IMR-90 (cell line): ENCODE data around the gene CREBBP. TPM values are rescaled to one million over a fixed set of nuclear protein-coding genes. Genes with fewer than 3 reads are reported as not detected.

ENCODE experiments used
- ATAC-seq: fragments of 200-7000 bp; cut with Tn5 transposase; 2 replicates; pipeline ENCODE4 v1.9.1; 2020; ENCODE audit warnings: low read depth, mild to moderate bottlenecking, moderate library complexity
- BruUV-seq: library from RNA; stranded (reverse); fragments of 400-500 nt; replicated peaks from 2 replicates; lab custom pipeline; 2021; lab: Mats Ljungman, UMichigan
- CTCF ChIA-PET: fragments of 300-600 bp; formaldehyde crosslinking; extraction: SDS; loops from one replicate; lab custom pipeline; 2021; ENCODE audit warnings: antibody characterized with exemption; lab: Yijun Ruan, JAX
- POLR2A ChIA-PET: fragments of 300-600 bp; sonication (Branson Sonifier 250); formaldehyde crosslinking; loops from one replicate; lab custom pipeline; 2022; ENCODE audit warnings: antibody characterized with exemption; ENCODE audit not compliant: unreplicated experiment; lab: Charles Lee
- DNase-seq: peaks from one replicate; pipeline ENCODE4 v3.0.0; 2013
- H2AFZ ChIP-seq: replicated peaks from 2 replicates; pipeline ENCODE3; 2013; ENCODE audit warnings: low read length, mild to moderate bottlenecking; ENCODE audit not compliant: poor library complexity
- H2AK5ac ChIP-seq: 2 replicates; pipeline ENCODE4 v1.6.1; 2013; ENCODE audit warnings: low read depth, low read length, inconsistent platforms
- H2AK9ac ChIP-seq: replicated peaks from 2 replicates; pipeline ENCODE3; 2013; ENCODE audit warnings: mild to moderate bottlenecking, low read depth, low read length, moderate library complexity; ENCODE audit not compliant: poor library complexity
- H2BK120ac ChIP-seq: 2 replicates; pipeline ENCODE4 v1.6.1; 2013; ENCODE audit warnings: low read depth, low read length, inconsistent platforms
- H2BK15ac ChIP-seq: 3 replicates; pipeline ENCODE4 v1.6.1; 2013; ENCODE audit warnings: low read depth, low read length, inconsistent platforms
- H2BK20ac ChIP-seq: 2 replicates; pipeline ENCODE4 v1.6.1; 2013; ENCODE audit warnings: low read depth, mild to moderate bottlenecking, inconsistent platforms, low read length, moderate library complexity
- H2BK5ac ChIP-seq: 2 replicates; pipeline ENCODE4 v1.6.1; 2013; ENCODE audit warnings: mild to moderate bottlenecking, low read depth, low read length, inconsistent platforms; ENCODE audit not compliant: poor library complexity, severe bottlenecking
- H3K14ac ChIP-seq: replicated peaks from 2 replicates; pipeline ENCODE4 v1.6.1; 2013; ENCODE audit warnings: low read depth, low read length, inconsistent platforms
- H3K18ac ChIP-seq: 2 replicates; pipeline ENCODE4 v1.6.1; 2013; ENCODE audit warnings: low read depth, low read length, control low read depth
- H3K23ac ChIP-seq: 2 replicates; pipeline ENCODE4 v1.6.1; 2013; ENCODE audit warnings: low read depth, low read length, inconsistent platforms
- H3K27ac ChIP-seq: 2 replicates; pipeline ENCODE4 v1.5.1; 2013; ENCODE audit warnings: mild to moderate bottlenecking, control low read depth, low read length; ENCODE audit not compliant: insufficient read depth
- H3K27me3 ChIP-seq: 2 replicates; pipeline ENCODE4 v1.6.1; 2013; ENCODE audit warnings: low read length; ENCODE audit not compliant: control insufficient read depth, insufficient read depth
- H3K36me3 ChIP-seq: 2 replicates; pipeline ENCODE4 v1.6.1; 2013; ENCODE audit warnings: low read length, mixed read lengths; ENCODE audit not compliant: control insufficient read depth, insufficient read depth
- H3K4ac ChIP-seq: 2 replicates; pipeline ENCODE4 v1.6.1; 2013; ENCODE audit warnings: low read depth, low read length, inconsistent platforms
- H3K4me1 ChIP-seq: 2 replicates; pipeline ENCODE4 v1.6.1; 2013; ENCODE audit warnings: low read length, mixed read lengths; ENCODE audit not compliant: control insufficient read depth, insufficient read depth
- H3K4me2 ChIP-seq: 2 replicates; pipeline ENCODE4 v1.6.1; 2013; ENCODE audit warnings: low read depth, mild to moderate bottlenecking, control low read depth, low read length, moderate library complexity
- H3K4me3 ChIP-seq: 2 replicates; pipeline ENCODE4 v1.5.1; 2013; ENCODE audit warnings: low read depth, mild to moderate bottlenecking, control low read depth, low read length, moderate library complexity; ENCODE audit not compliant: insufficient read depth
- H3K56ac ChIP-seq: 2 replicates; pipeline ENCODE4 v1.6.1; 2013; ENCODE audit warnings: low read length, inconsistent platforms; ENCODE audit not compliant: insufficient read depth; ENCODE audit errors: extremely low read depth
- H3K79me1 ChIP-seq, 2 experiments: 2 replicates each; pipeline ENCODE4 v1.6.1; 2013; ENCODE audit warnings: low read length in 2 of 2, inconsistent platforms in 1 of 2, low read depth in 1 of 2
- H3K9ac ChIP-seq: 2 replicates; pipeline ENCODE4 v1.6.1; 2013; ENCODE audit warnings: low read depth, low read length, control low read depth
- H3K9me1 ChIP-seq: 2 replicates; pipeline ENCODE4 v1.6.1; 2013; ENCODE audit warnings: low read length, inconsistent platforms; ENCODE audit not compliant: insufficient read depth
- H3K9me3 ChIP-seq: 2 replicates; pipeline ENCODE4 v1.6.1; 2013; ENCODE audit warnings: low read length; ENCODE audit not compliant: control insufficient read depth, insufficient read depth
- H4K20me1 ChIP-seq: 2 replicates; pipeline ENCODE4 v1.6.1; 2013; ENCODE audit warnings: low read length, inconsistent platforms; ENCODE audit not compliant: insufficient read depth
- H4K5ac ChIP-seq: 2 replicates; pipeline ENCODE4 v1.6.1; 2013; ENCODE audit warnings: mild to moderate bottlenecking, low read depth, low read length, control low read depth
- H4K8ac ChIP-seq, 2 experiments: 2 replicates each; pipeline ENCODE4 v1.6.1; 2013; ENCODE audit warnings: low read depth in 2 of 2, low read length in 2 of 2, control low read depth in 1 of 2, inconsistent platforms in 1 of 2
- H4K91ac ChIP-seq: 2 replicates; pipeline ENCODE4 v1.6.1; 2013; ENCODE audit warnings: low read depth, low read length, inconsistent platforms; ENCODE audit not compliant: insufficient read depth
- BHLHE40 ChIP-seq: fragments of 150-350 bp; IDR thresholded peaks from 2 replicates; pipeline ENCODE4 v1.6.1; 2016; ENCODE audit warnings: mild to moderate bottlenecking, low read depth, low read length
- CEBPB ChIP-seq: IDR thresholded peaks from 2 replicates; pipeline ENCODE4 v1.6.1; 2012; ENCODE audit warnings: low read depth, low read length, improper control_type of control experiment
- MXI1 ChIP-seq: IDR thresholded peaks from 2 replicates; pipeline ENCODE4 v1.6.1; 2012; ENCODE audit warnings: low read depth, mild to moderate bottlenecking, low read length, moderate library complexity, borderline replicate concordance
- RCOR1 ChIP-seq: IDR thresholded peaks from 2 replicates; pipeline ENCODE4 v1.6.1; 2012; ENCODE audit warnings: mild to moderate bottlenecking, low read length, improper control_type of control experiment; ENCODE audit not compliant: insufficient replicate concordance
- SMC3 ChIP-seq: fragments of 150-350 bp; IDR thresholded peaks from 2 replicates; pipeline ENCODE4 v1.6.1; 2016; ENCODE audit warnings: low read depth, mild to moderate bottlenecking, antibody characterized with exemption, low read length, moderate library complexity
- WGBS, 2 experiments: methylation state at CpG; one replicate each; pipeline versions ENCODE4 v1.1.5 to v1.1.7; 2013; ENCODE audit warnings: missing lambda C conversion rate in 2 of 2; ENCODE audit not compliant: insufficient read length in 1 of 2; ENCODE audit errors: extremely low coverage in 2 of 2; 5-methylcytosine and 5-hydroxymethylcytosine counted together
- dilution Hi-C: fragments of 300-500 bp; cut with HindIII; formaldehyde crosslinking; loops from one replicate; pipeline ENCODE4 v1.14.3; 2018; ENCODE audit warnings: low sequenced_read_pairs; ENCODE audit not compliant: unreplicated experiment
- in situ Hi-C: fragments of 300-500 bp; cut with MboI; formaldehyde crosslinking; loops from 3 replicates; pipeline ENCODE4 v1.14.3; 2019; ENCODE audit warnings: low sequenced_read_pairs, inconsistent platforms, mixed read lengths
- intact Hi-C: fragments of 100-400 bp; cut with micrococcal nuclease; formaldehyde crosslinking; loops from 2 replicates; pipeline ENCODE4 v1.10.0; 2022
- polyA plus RNA-seq, 3 experiments: library from polyadenylated mRNA; depleted of rRNA; stranded (reverse); fragments of >200 nt; gene quantifications; 2 replicates each; pipeline ENCODE4 v1.2.3, GENCODE V29; 2012; ENCODE audit warnings: low replicate concordance in 1 of 3
- total RNA-seq: library from RNA; depleted of rRNA; stranded (reverse); fragments of >200 nt; gene quantifications from 2 replicates; pipeline ENCODE4 v1.2.3, GENCODE V29; 2012

CREBBP gene
- total and polyA plus RNA-seq, 2 of the 4 experiments (the other 2 are of a cell fraction): 7.3 to 12.5 TPM

DNA sequence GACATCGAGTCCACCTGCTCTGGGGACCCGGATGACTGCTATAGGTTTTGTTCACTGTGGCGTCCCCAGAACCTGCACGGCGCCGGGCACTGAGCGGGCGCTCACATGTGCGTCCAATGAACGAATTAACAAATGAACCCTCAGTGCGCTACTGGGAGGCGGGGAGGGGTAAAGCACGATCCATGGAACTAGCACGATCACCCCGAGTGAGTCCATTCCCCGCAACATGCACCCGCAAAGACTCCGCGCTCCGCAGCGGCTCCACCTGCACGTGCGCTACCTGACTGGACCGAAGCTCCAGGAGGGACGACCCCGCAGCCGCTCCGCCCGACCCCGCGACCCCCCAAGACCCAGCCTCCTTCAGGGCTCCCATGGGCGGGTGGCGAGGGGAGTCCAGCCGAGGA lies 163.7 kb downstream of the CREBBP start:
- peaks cover 11% of the 10 kb centered on the region for H4K20me1 ChIP-seq
- ChIA-PET POLR2A (no interaction called here), CTCF (interaction anchor here (0.6 kb wide), 1 partner anchor 668 kb away, joined by 3 read pairs; no protein-coding TSS in a partner anchor)
- WGBS, 2 experiments: 0% methylated on average over 4 of the region's 34 CpGs; no CpG with 5 or more reads in 1 of the 2 experiments
- peak overlapping the region; percentile 33; the same call in 1 of the 2 replicates for H3K27ac ChIP-seq
- H3K4me1 ChIP-seq: no peaks in the 10 kb centered on the region; the same call in 1 of the 2 replicates
- peaks cover 14% of the 10 kb centered on the region for H3K9me1 ChIP-seq
- H3K18ac ChIP-seq: no peak overlapping the region
- no peak overlapping the region for H4K91ac ChIP-seq
- intact Hi-C loops (no loop called here), in situ Hi-C loops (no loop called here), dilution Hi-C loops (no loop called here)
- H3K9ac ChIP-seq: peak overlapping the region; percentile 70
- no peak overlapping the region for H2BK15ac ChIP-seq
- H2BK120ac ChIP-seq: no peak overlapping the region
- H3K9me3 ChIP-seq: no peaks in the 10 kb centered on the region
- peak overlapping the region; percentile 77 for H3K4me2 ChIP-seq
- H2AK9ac ChIP-seq: peak overlapping the region; percentile 80
- TF ChIP-seq BHLHE40 (peak; percentile 27; the same call in 1 of the 2 replicates), CEBPB (no peak), SMC3 (no peak), MXI1 (peak; percentile 51; the same call in 1 of the 2 replicates), RCOR1 (no peak)
- peak overlapping the region; percentile 48; the same call in 1 of the 2 replicates for H2AK5ac ChIP-seq
- H3K36me3 ChIP-seq: peaks cover 9% of the 10 kb centered on the region
- H3K4me3 ChIP-seq: peak overlapping the region; percentile 75
- peak; percentile 30 for ATAC-seq
- DNase-seq: no peak
- peak overlapping the region; percentile 100 for H2AFZ ChIP-seq
- peak overlapping the region; percentile 65 for H3K4ac ChIP-seq
- H3K56ac ChIP-seq: no peak overlapping the region; the same call in 1 of the 2 replicates
- peak overlapping the region; percentile 26 for H2BK5ac ChIP-seq
- H3K23ac ChIP-seq: peak overlapping the region; percentile 81; the same call in 1 of the 2 replicates
- no peak overlapping the region for H4K5ac ChIP-seq
- H3K14ac ChIP-seq: peak overlapping the region; percentile 76
- H2BK20ac ChIP-seq: no peak overlapping the region
- peak overlapping the region; percentile 69 to 99; a peak in 3 of 4 replicates for H4K8ac ChIP-seq
- no TSS peak for BruUV-seq
- peaks cover 26 to 57% of the 10 kb centered on the region in 2 experiments for H3K79me1 ChIP-seq
- H3K27me3 ChIP-seq: no peaks in the 10 kb centered on the region
